OCI-LY3 (cell line): Measurements from ENCODE around the gene SYT5.

ENCODE experiments used
- H2AFZ ChIP-seq: fragments of 200-600, 300-600 bp; shearing (Covaris generic); 2 replicates; pipeline ENCODE4 v1.6.0; 2014; ENCODE audit warnings: antibody characterized with exemption, low read depth, low read length
- H3K27ac ChIP-seq: fragments of 200-600, 300-600 bp; sonication (generic); 2 replicates; pipeline ENCODE4 v1.5.1; 2014; ENCODE audit warnings: mild to moderate bottlenecking, low read length, moderate library complexity, mixed read lengths
- H3K27me3 ChIP-seq: fragments of 200-600, 300-600 bp; sonication (generic); 2 replicates; pipeline ENCODE4 v1.6.1; 2014; ENCODE audit warnings: low read depth, low read length, mixed read lengths
- H3K36me3 ChIP-seq: fragments of 200-600, 300-600 bp; sonication (generic); replicated peaks from 2 replicates; pipeline ENCODE3; 2014; ENCODE audit warnings: low read depth, low read length, mixed read lengths
- H3K4me1 ChIP-seq: fragments of 300-600, 200-600 bp; sonication (generic); 2 replicates; pipeline ENCODE4 v1.6.1; 2014; ENCODE audit warnings: low read length, mixed read lengths
- H3K4me2 ChIP-seq: fragments of 200-600, 300-600 bp; sonication (generic); 2 replicates; pipeline ENCODE4 v1.6.1; 2014; ENCODE audit warnings: low read length, mixed read lengths
- H3K4me3 ChIP-seq: fragments of 300-600, 200-600 bp; sonication (generic); 2 replicates; pipeline ENCODE4 v1.5.1; 2014; ENCODE audit warnings: antibody characterized with exemption, mild to moderate bottlenecking, low read length, moderate library complexity
- H3K79me2 ChIP-seq: fragments of 300-600, 200-600 bp; shearing (Covaris generic); 2 replicates; pipeline ENCODE4 v1.6.1; 2014; ENCODE audit warnings: mild to moderate bottlenecking, low read length, mixed read lengths
- H3K9ac ChIP-seq: fragments of 300-600, 200-600 bp; shearing (Covaris generic); 2 replicates; pipeline ENCODE4 v1.6.0; 2014; ENCODE audit warnings: mild to moderate bottlenecking, low read length, moderate library complexity
- H3K9me3 ChIP-seq: fragments of 200-600, 300-600 bp; shearing (Covaris generic); 2 replicates; pipeline ENCODE4 v1.6.1; 2014; ENCODE audit warnings: low read length, mixed read lengths; ENCODE audit not compliant: insufficient read depth
- H4K20me1 ChIP-seq: fragments of 200-600, 300-600 bp; sonication (generic); 2 replicates; pipeline ENCODE4 v1.6.1; 2016; ENCODE audit warnings: low read length, mixed read lengths; ENCODE audit not compliant: insufficient read depth
- EZH2phosphoT487 ChIP-seq: fragments of 200-600 bp; shearing (Covaris generic); IDR thresholded peaks from 2 replicates; pipeline ENCODE4 v1.6.1; 2018; ENCODE audit warnings: antibody characterized with exemption, mixed run types, low read depth
- TF ChIP-seq, protein P1 (sequence below): fragments of 200-600, 300-600 bp; sonication (generic); IDR thresholded peaks from 2 replicates; pipeline ENCODE4 v1.5.1; 2014; ENCODE audit warnings: antibody characterized with exemption, low read length, low read depth

The SYT5 gene

DNA sequence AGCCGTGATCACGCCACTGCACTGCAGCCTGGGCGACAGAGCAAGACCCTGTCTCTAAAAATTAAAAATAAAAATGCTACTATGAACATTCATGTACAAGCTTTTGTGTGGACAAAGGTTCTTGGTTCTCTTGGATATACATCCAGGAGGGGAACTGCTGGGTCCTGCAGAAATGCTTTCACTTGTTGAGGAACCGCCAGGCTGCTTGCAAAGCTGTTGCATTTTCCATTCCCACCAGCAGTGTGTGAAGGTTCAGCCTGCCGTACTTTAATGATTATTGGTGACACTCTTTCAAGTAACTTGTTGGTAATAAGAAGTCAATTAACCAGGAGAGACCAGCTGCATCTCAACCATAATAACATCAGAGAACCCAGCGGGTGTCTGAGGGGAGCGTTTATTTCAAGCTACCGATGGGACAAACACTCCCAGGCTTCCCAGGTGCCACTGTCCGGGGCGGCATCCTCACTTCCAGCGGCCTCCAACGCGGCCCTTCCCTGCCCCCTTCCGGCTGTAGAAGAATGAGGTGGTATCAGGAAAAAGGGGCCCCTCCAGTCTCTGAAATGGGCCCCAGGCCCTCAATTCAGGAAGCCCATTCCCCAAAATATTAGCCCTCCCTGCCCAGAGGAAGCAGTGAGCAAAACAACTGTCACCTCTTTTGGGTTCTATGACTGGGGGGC is 47.5 kb downstream of the SYT5 start:
- Histone ChIP-seq H4K20me1 (no peaks in the 10 kb centered on the region), H3K27me3 (peaks cover 20% of the 10 kb centered on the region), H3K79me2 (no peaks in the 10 kb centered on the region), H3K27ac (no peak overlapping the region), H3K9me3 (no peaks in the 10 kb centered on the region), H3K4me3 (peak overlapping the region; percentile 67), H3K4me1 (peaks cover 36% of the 10 kb centered on the region), H2AFZ (peak overlapping the region; percentile 50), H3K36me3 (no peaks in the 10 kb centered on the region), H3K9ac (peak overlapping the region; percentile 50), H3K4me2 (peak overlapping the region; percentile 60)
- TF ChIP-seq EZH2phosphoT487 = no peak
- TF ChIP-seq, protein P1, sequence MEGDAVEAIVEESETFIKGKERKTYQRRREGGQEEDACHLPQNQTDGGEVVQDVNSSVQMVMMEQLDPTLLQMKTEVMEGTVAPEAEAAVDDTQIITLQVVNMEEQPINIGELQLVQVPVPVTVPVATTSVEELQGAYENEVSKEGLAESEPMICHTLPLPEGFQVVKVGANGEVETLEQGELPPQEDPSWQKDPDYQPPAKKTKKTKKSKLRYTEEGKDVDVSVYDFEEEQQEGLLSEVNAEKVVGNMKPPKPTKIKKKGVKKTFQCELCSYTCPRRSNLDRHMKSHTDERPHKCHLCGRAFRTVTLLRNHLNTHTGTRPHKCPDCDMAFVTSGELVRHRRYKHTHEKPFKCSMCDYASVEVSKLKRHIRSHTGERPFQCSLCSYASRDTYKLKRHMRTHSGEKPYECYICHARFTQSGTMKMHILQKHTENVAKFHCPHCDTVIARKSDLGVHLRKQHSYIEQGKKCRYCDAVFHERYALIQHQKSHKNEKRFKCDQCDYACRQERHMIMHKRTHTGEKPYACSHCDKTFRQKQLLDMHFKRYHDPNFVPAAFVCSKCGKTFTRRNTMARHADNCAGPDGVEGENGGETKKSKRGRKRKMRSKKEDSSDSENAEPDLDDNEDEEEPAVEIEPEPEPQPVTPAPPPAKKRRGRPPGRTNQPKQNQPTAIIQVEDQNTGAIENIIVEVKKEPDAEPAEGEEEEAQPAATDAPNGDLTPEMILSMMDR = peak; percentile 66

DNA sequence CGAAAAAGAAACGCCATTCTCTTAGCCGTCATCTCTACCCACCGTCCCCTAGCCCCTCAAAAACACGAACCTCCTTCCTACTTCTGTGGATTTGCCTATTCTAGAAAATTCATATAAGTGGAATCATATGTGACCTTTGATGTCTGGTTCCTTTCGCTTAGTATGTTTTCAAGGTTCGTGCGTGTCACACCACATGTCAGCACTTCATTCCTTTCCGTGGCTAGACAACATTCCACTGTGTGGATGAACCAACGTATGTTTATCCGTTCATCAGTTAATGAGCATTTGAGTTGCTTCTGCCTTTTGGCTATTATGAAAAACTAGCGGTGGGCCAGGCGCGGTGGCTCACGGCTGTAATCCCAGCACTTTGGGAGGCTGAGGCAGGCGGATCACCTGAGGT is 48.7 kb downstream of the SYT5 start:
- H3K79me2 ChIP-seq = no peaks in the 10 kb centered on the region
- no peak overlapping the region for H3K4me3 ChIP-seq
- H2AFZ ChIP-seq = no peak overlapping the region
- peaks cover 36% of the 10 kb centered on the region for H3K4me1 ChIP-seq
- TF ChIP-seq EZH2phosphoT487 = no peak
- TF ChIP-seq, protein P1 = no peak
- no peak overlapping the region for H3K4me2 ChIP-seq
- H4K20me1 ChIP-seq = no peaks in the 10 kb centered on the region
- H3K27me3 ChIP-seq = peaks cover 18% of the 10 kb centered on the region
- no peaks in the 10 kb centered on the region for H3K9me3 ChIP-seq
- no peak overlapping the region for H3K27ac ChIP-seq
- H3K9ac ChIP-seq = no peak overlapping the region
- H3K36me3 ChIP-seq = no peaks in the 10 kb centered on the region
